ENCODE data around the gene EVC2. TPM values are rescaled to one million over a fixed set of nuclear protein-coding genes. Genes with fewer than 3 reads are reported as not detected.

EVC2 gene
- total and polyA plus RNA-seq, 10 of the 15 experiments (the other 5 are each of a cell fraction or from before 2014, with no cell fraction given), result 0.34 to 10.4 (median 5.6) TPM

DNA sequence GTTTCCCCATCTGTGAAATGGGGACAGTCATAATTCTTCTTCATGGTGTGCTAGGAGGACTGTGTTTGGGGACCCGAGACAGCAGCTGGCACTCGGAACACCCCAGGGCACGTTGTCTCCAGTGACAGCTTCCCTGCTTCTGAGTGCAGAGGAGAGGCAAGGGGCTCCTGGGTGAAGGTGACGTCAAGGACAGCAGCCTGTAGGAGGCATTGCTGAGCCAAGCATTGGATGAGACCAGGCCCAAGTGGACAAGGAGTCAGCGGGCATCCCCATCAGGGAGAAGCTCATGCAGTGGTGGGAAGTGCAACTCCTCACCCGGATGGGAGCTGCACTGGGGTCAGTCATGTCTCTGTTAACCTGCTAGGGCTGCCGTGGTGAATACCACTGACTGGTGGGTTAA is 48.7 kb upstream of the EVC2 start:
- intact Hi-C loops (cut with micrococcal nuclease; ENCODE audit: unreplicated experiment), result no loop called here
- TF ChIP-seq HDAC6 (IDR thresholded peaks at IDR 0.05; ENCODE audit: unreplicated experiment), result no peak
- TF ChIP-seq RAD51 (IDR thresholded peaks at IDR 0.05), result no peak
- TF ChIP-seq IKZF1 (conservative IDR thresholded peaks at IDR 0.05), result no peak
- no peak for TF ChIP-seq CUX1 (IDR thresholded peaks at IDR 0.05; ENCODE audit: insufficient replicate concordance, low read depth, low read length)

More for the DNA sequence above, 48.7 kb upstream of the EVC2 start:
- H2AFZ ChIP-seq (ENCODE audit: control insufficient read depth, low read depth, low read length), result no peak overlapping the region
- no peaks in the 10 kb centered on the region for H4K20me1 ChIP-seq (ENCODE audit: control insufficient read depth, insufficient read depth)
- no TSS peak for BruUV-seq (replicated peaks)
- no peaks in the 10 kb centered on the region for H3K27me3 ChIP-seq (replicated peaks in 1 of 2; ENCODE audit: control insufficient read depth in 2 of 2, insufficient read depth in 2 of 2, low read length in 1 of 2)
- in situ Hi-C loops (cut with MboI), result no loop called here
- no peak overlapping the region for H3K4me3 ChIP-seq
- H3K9me3 ChIP-seq (replicated peaks; ENCODE audit: control insufficient read depth, insufficient read depth, low read length), result no peaks in the 10 kb centered on the region; the same call in 2 of the 3 replicates
- no peak for FAIRE-seq
- H3K9ac ChIP-seq (ENCODE audit: control insufficient read depth, insufficient read depth, low read length), result no peak overlapping the region
- DNase-seq (ENCODE audit: low read depth, low spot score), result no peak
- WGBS (ENCODE audit: insufficient coverage, insufficient replicate concordance, low lambda C conversion rate, missing lambda C conversion rate), result 22% methylated on average over 7 of the region's 7 CpGs
- ChIA-PET CTCF (no interaction called here), POLR2A (no interaction called here), RAD21 (ENCODE audit: unreplicated experiment) (no interaction called here), SMC1A (ENCODE audit: uncharacterized antibody, unreplicated experiment) (no interaction called here)
- H3K4me2 ChIP-seq (ENCODE audit: control insufficient read depth, insufficient read depth), result no peak overlapping the region
- no peaks in the 10 kb centered on the region for H3K79me2 ChIP-seq (ENCODE audit: control insufficient read depth, insufficient read depth, low read length)
- H3K27ac ChIP-seq (ENCODE audit: control insufficient read depth, insufficient read depth), result no peak overlapping the region
- no peaks in the 10 kb centered on the region; the same call in 1 of the 2 replicates for H3K4me1 ChIP-seq (ENCODE audit: control insufficient read depth, insufficient read depth, low read length)
- no peak for ATAC-seq
- H3K36me3 ChIP-seq (ENCODE audit: control insufficient read depth in 2 of 2, insufficient read depth in 2 of 2, low read length in 1 of 2), result peaks cover 0 to 2% of the 10 kb centered on the region in 2 experiments; a peak in 2 of 4 replicates

Measured in GM12878 (cell line).